ENCODE measurements around the gene SLC10A3. TPM values are rescaled to one million over a fixed set of nuclear protein-coding genes. Genes with fewer than 3 reads are reported as not detected.

The SLC10A3 gene
- total and polyA plus RNA-seq, 2 donors (not counting 1 experiment from before 2014, with no cell fraction given): 17.9 to 36.9 TPM

DNA sequence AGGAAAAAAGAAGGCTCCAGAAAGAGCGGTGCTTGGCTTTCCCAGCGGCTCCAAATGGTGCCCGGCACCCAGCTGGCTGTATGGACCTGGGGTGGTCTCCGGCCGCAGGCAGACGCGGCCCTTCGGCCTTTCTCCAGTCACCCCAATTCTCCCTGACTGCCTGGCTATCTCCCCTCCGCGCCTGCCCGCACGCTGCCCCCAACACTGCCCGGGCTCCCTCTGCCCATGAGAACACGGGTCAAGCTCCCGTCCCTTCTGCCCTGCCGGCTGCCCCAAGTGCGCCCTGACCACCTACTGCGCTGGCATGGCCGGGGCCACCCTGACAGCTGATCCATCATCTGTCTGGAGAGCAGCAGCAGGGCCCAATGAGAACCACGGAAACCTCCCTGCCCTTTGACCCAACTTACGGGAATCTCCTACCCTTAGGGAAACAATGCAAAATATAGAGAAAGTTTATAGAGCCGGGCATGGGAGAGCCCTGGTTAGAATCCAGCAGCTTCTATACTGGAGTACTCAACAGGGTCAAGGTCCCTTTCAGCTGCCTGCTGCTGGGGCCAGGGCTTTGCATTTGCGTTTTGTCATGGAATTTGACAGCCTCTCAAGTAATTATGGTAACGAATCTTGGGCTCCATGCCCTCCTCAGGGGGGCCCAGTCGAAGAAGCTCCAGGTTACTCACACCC, 26.8 kb upstream of the SLC10A3 start:
- no peak for DNase-seq
- Histone ChIP-seq H3K27me3 (replicated peaks in 1 of 4; ENCODE audit: control extremely low read depth in 1 of 4, control insufficient read depth in 3 of 4, insufficient read depth in 4 of 4, low read length in 3 of 4) (no peaks in the 10 kb centered on the region), H3K4me2 (replicated peaks; ENCODE audit: low read depth, low read length, poor library complexity, severe bottlenecking) (peak overlapping the region; percentile 80), H3K4me3 (ENCODE audit: control extremely low read depth in 1 of 5, extremely low read depth in 1 of 5, insufficient read depth in 1 of 5, low read depth in 2 of 5, low read length in 4 of 5) (peak overlapping the region in 1 of 5 experiments; percentile 61), H2AFZ (ENCODE audit: insufficient read depth, low read depth, low read length, poor library complexity, severe bottlenecking) (no peak overlapping the region), H3K4me1 (ENCODE audit: control insufficient read depth in 2 of 2, insufficient read depth in 2 of 2, low read length in 2 of 2) (peaks cover 4 to 16% of the 10 kb centered on the region in 2 donors), H3K27ac (ENCODE audit: low read length in 2 of 2) (no peak overlapping the region), H4K20me1 (ENCODE audit: control insufficient read depth, insufficient read depth, low read length, poor library complexity, severe bottlenecking) (no peaks in the 10 kb centered on the region), H3K9me3 (ENCODE audit: control extremely low read depth in 1 of 3, control insufficient read depth in 2 of 3, insufficient read depth in 1 of 3, low read length in 2 of 3) (no peaks in the 10 kb centered on the region), H3K79me2 (ENCODE audit: control insufficient read depth, insufficient read depth, low read length) (peaks cover 6% of the 10 kb centered on the region), H3K9ac (ENCODE audit: low read length) (no peak overlapping the region), H3K36me3 (replicated peaks in 1 of 2; ENCODE audit: control extremely low read depth in 1 of 2, control insufficient read depth in 1 of 2, extremely low read depth in 1 of 2, insufficient read depth in 2 of 2, low read length in 1 of 2) (no peaks in the 10 kb centered on the region)
- H3K27ac Mint-ChIP-seq: peak overlapping the region; percentile 15
- ChIA-PET CTCF (interaction anchor here (0.8 to 1.5 kb wide), 5 partner anchors 10 to 417 kb away, joined by 3 to 9 read pairs (median 5); partner anchors contain the start of genes RPL10 and SLC10A3), POLR2A (interaction anchor here (0.8 to 2.5 kb wide), 5 partner anchors 10 to 119 kb away, joined by 3 to 13 read pairs (median 7); partner anchors contain the start of genes RPL10, SLC10A3 and UBL4A)
- no peak for ATAC-seq (ENCODE audit: low read depth)
- H3K9me3 Mint-ChIP-seq (ENCODE audit: insufficient read depth): no peaks in the 10 kb centered on the region
- peaks cover 17% of the 10 kb centered on the region for H3K4me1 Mint-ChIP-seq
- TF ChIP-seq CTCF (IDR thresholded peaks at IDR 0.05): no peak
- no peak for TF ChIP-seq EZH2 (IDR thresholded peaks at IDR 0.05; ENCODE audit: borderline replicate concordance, insufficient read depth, low read depth, low read length, poor library complexity, severe bottlenecking)
- WGBS (ENCODE audit: insufficient coverage): 95% methylated on average over 14 of the region's 25 CpGs
- no peaks in the 10 kb centered on the region for H3K27me3 Mint-ChIP-seq
- no peak overlapping the region for H3K4me3 Mint-ChIP-seq
- intact Hi-C loops (cut with micrococcal nuclease): loop anchor here (5.0 kb wide), 3 partner anchors 60 to 145 kb away; partner anchors contain the start of genes FLNA, PLXNA3 and RPL10

DNA sequence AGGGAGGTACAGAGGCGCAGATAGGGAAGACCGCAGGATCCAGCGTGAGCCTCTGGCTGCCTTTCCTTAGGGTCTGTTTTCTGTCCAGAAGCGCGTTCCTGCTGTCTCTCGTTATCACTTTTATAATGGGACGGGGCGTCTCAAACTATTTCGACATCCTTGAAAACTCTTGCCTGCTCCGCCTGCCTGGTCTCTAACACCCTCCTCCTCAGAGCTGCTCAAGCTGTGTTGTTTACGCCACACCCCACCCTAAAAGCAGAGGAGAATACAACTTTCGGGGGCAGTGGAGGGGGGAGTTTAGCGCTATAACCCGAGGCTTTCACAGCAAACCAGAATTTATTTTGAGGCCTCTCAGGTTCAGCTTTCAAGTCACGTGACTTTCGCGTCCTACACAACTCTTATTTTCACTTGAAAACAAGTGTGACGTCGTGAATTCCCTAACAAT, 26.2 kb upstream of the SLC10A3 start:
- Histone ChIP-seq H3K9ac (ENCODE audit: low read length) (peak overlapping the region; percentile 65), H3K4me2 (replicated peaks; ENCODE audit: low read depth, low read length, poor library complexity, severe bottlenecking) (peak overlapping the region; percentile 80), H3K27ac (ENCODE audit: low read length in 2 of 2) (peak overlapping the region; percentile 67 to 71), H3K27me3 (replicated peaks in 1 of 4; ENCODE audit: control extremely low read depth in 1 of 4, control insufficient read depth in 3 of 4, insufficient read depth in 4 of 4, low read length in 3 of 4) (no peaks in the 10 kb centered on the region), H2AFZ (ENCODE audit: insufficient read depth, low read depth, low read length, poor library complexity, severe bottlenecking) (peak overlapping the region; percentile 69), H3K79me2 (ENCODE audit: control insufficient read depth, insufficient read depth, low read length) (peaks cover 6% of the 10 kb centered on the region), H4K20me1 (ENCODE audit: control insufficient read depth, insufficient read depth, low read length, poor library complexity, severe bottlenecking) (no peaks in the 10 kb centered on the region), H3K4me1 (ENCODE audit: control insufficient read depth in 2 of 2, insufficient read depth in 2 of 2, low read length in 2 of 2) (peaks cover 4 to 16% of the 10 kb centered on the region in 2 donors), H3K9me3 (ENCODE audit: control extremely low read depth in 1 of 3, control insufficient read depth in 2 of 3, insufficient read depth in 1 of 3, low read length in 2 of 3) (no peaks in the 10 kb centered on the region), H3K4me3 (ENCODE audit: control extremely low read depth in 1 of 5, extremely low read depth in 1 of 5, insufficient read depth in 1 of 5, low read depth in 2 of 5, low read length in 4 of 5) (peak overlapping the region; percentile 22 to 61 (median 55)), H3K36me3 (replicated peaks in 1 of 2; ENCODE audit: control extremely low read depth in 1 of 2, control insufficient read depth in 1 of 2, extremely low read depth in 1 of 2, insufficient read depth in 2 of 2, low read length in 1 of 2) (no peaks in the 10 kb centered on the region)
- ATAC-seq (ENCODE audit: low read depth): no peak
- Mint-ChIP-seq H3K4me3 (peak overlapping the region; percentile 89), H3K27ac (peak overlapping the region; percentile 94), H3K4me1 (peaks cover 17% of the 10 kb centered on the region), H3K9me3 (ENCODE audit: insufficient read depth) (no peaks in the 10 kb centered on the region), H3K27me3 (no peaks in the 10 kb centered on the region)
- ChIA-PET POLR2A (interaction anchor here (0.5 to 2.5 kb wide), 6 partner anchors 8 to 119 kb away, joined by 3 to 13 read pairs (median 6); partner anchors contain the start of genes RPL10, SLC10A3 and UBL4A), CTCF (interaction anchor here (0.8 to 1.5 kb wide), 5 partner anchors 11 to 417 kb away, joined by 3 to 9 read pairs (median 5); partner anchors contain the start of genes RPL10 and SLC10A3)
- no peak for DNase-seq
- TF ChIP-seq EZH2 (IDR thresholded peaks at IDR 0.05; ENCODE audit: borderline replicate concordance, insufficient read depth, low read depth, low read length, poor library complexity, severe bottlenecking) (no peak), CTCF (IDR thresholded peaks at IDR 0.05) (no peak)
- intact Hi-C loops (cut with micrococcal nuclease): loop anchor here (1.0 to 5.0 kb wide), 5 partner anchors 26 to 144 kb away; partner anchors contain the start of genes FLNA, LAGE3, PLXNA3 and RPL10
- WGBS (ENCODE audit: insufficient coverage): 30% methylated on average over 5 of the region's 19 CpGs

All from B cell (primary cell).